Astrocyte (in vitro differentiated cells and primary cell): ENCODE results near the gene SLC47A1. TPM values are rescaled to one million over a fixed set of nuclear protein-coding genes. Genes with fewer than 3 reads are reported as not detected.

Experiments used
- DNase-seq: peaks from one replicate; pipeline ENCODE4 v3.0.0-alpha.2; 2010; ENCODE audit warnings: low read depth
- FAIRE-seq: peaks from 2 replicates; lab custom pipeline; 2011; peaks lifted over from hg19 to GRCh38; lab: Jason Lieb, UNC
- H2AFZ ChIP-seq: 2 replicates; pipeline ENCODE4 v1.6.0; 2012; ENCODE audit warnings: low read depth, low read length, inconsistent platforms
- H3K27ac ChIP-seq: 2 replicates; pipeline ENCODE4 v1.5.1; 2011; ENCODE audit warnings: low read depth, low read length, inconsistent platforms
- H3K27me3 ChIP-seq: 2 replicates; pipeline ENCODE4 v1.6.0; 2011; ENCODE audit warnings: low read length, inconsistent platforms; ENCODE audit not compliant: insufficient read depth
- H3K36me3 ChIP-seq: 2 replicates; pipeline ENCODE4 v1.5.1; 2011; ENCODE audit warnings: low read length, inconsistent platforms; ENCODE audit not compliant: insufficient read depth
- H3K4me1 ChIP-seq: 2 replicates; pipeline ENCODE4 v1.5.1; 2011; ENCODE audit warnings: low read length, inconsistent platforms; ENCODE audit not compliant: insufficient read depth
- H3K4me2 ChIP-seq: 2 replicates; pipeline ENCODE4 v1.6.0; 2012; ENCODE audit warnings: low read length, inconsistent platforms
- H3K4me3 ChIP-seq: 2 replicates; pipeline ENCODE4 v1.5.1; 2011; ENCODE audit warnings: low read depth, mild to moderate bottlenecking, low read length, inconsistent platforms; ENCODE audit not compliant: insufficient read depth
- H3K79me2 ChIP-seq: 2 replicates; pipeline ENCODE4 v1.6.0; 2012; ENCODE audit warnings: mild to moderate bottlenecking, low read length, inconsistent platforms; ENCODE audit not compliant: insufficient read depth
- H3K9ac ChIP-seq: 2 replicates; pipeline ENCODE4 v1.6.0; 2012; ENCODE audit warnings: mild to moderate bottlenecking, low read length, inconsistent platforms
- H3K9me3 ChIP-seq: 2 replicates; pipeline ENCODE4 v1.5.1; 2012; ENCODE audit warnings: low read depth, mild to moderate bottlenecking, low read length, inconsistent platforms; ENCODE audit not compliant: insufficient read depth
- H4K20me1 ChIP-seq: 2 replicates; pipeline ENCODE4 v1.6.0; 2012; ENCODE audit warnings: low read length, inconsistent platforms; ENCODE audit not compliant: insufficient read depth
- H3K27ac Mint-ChIP-seq: one replicate; pipeline ENCODE4 v1.8.0; 2021; ENCODE audit warnings: mild to moderate bottlenecking, mixed read lengths; ENCODE audit not compliant: unreplicated experiment
- H3K27me3 Mint-ChIP-seq: one replicate; pipeline ENCODE4 v1.8.0; 2021; ENCODE audit warnings: low read depth, mixed read lengths; ENCODE audit not compliant: unreplicated experiment
- H3K36me3 Mint-ChIP-seq: one replicate; pipeline ENCODE4 v1.8.0; 2021; ENCODE audit warnings: low read depth, mixed read lengths; ENCODE audit not compliant: unreplicated experiment
- H3K4me1 Mint-ChIP-seq: one replicate; pipeline ENCODE4 v1.8.0; 2021; ENCODE audit warnings: low read depth, mixed read lengths; ENCODE audit not compliant: unreplicated experiment
- H3K4me3 Mint-ChIP-seq: one replicate; pipeline ENCODE4 v1.8.0; 2021; ENCODE audit warnings: mild to moderate bottlenecking, moderate library complexity, mixed read lengths; ENCODE audit not compliant: unreplicated experiment
- H3K9me3 Mint-ChIP-seq: one replicate; pipeline ENCODE4 v1.8.0; 2021; ENCODE audit warnings: mild to moderate bottlenecking, mixed read lengths; ENCODE audit not compliant: unreplicated experiment
- CTCF ChIP-seq: IDR thresholded peaks from 2 replicates; pipeline ENCODE4 v1.5.1; 2011; ENCODE audit warnings: low read depth, mild to moderate bottlenecking, inconsistent platforms, low read length, moderate library complexity; ENCODE audit not compliant: insufficient read depth
- EZH2 ChIP-seq: IDR thresholded peaks from 2 replicates; pipeline ENCODE4 v1.6.1; 2012; ENCODE audit warnings: mild to moderate bottlenecking, low read length, inconsistent platforms; ENCODE audit not compliant: insufficient read depth
- total RNA-seq: library from RNA; stranded (reverse); gene quantifications from 2 replicates; pipeline ENCODE4 v1.2.1, GENCODE V29; 2021

SLC47A1 gene
- total RNA-seq, 1 donor from 2014 or later = 0.75 TPM

GRCh38 chr17:19531780-19532501, 1.7 kb upstream of the SLC47A1 start:
- H3K4me2 ChIP-seq = no peak overlapping the region
- Mint-ChIP-seq H3K27ac (no peak overlapping the region), H3K4me1 (peaks cover 4% of the 10 kb centered on the region), H3K27me3 (peaks cover 47% of the 10 kb centered on the region), H3K9me3 (peaks cover 1% of the 10 kb centered on the region), H3K36me3 (no peaks in the 10 kb centered on the region), H3K4me3 (no peak overlapping the region)
- H3K27ac ChIP-seq = no peak overlapping the region
- no peak overlapping the region for H3K9ac ChIP-seq
- H4K20me1 ChIP-seq = no peaks in the 10 kb centered on the region
- no peak overlapping the region for H3K4me3 ChIP-seq
- H3K27me3 ChIP-seq = peaks cover 40% of the 10 kb centered on the region
- no peak for FAIRE-seq
- no peak for DNase-seq
- H3K79me2 ChIP-seq = no peaks in the 10 kb centered on the region
- H3K4me1 ChIP-seq = peaks cover 8% of the 10 kb centered on the region
- H3K36me3 ChIP-seq = no peaks in the 10 kb centered on the region
- no peak for TF ChIP-seq EZH2
- TF ChIP-seq CTCF = no peak
- H3K9me3 ChIP-seq = peaks cover 3% of the 10 kb centered on the region
- no peak overlapping the region for H2AFZ ChIP-seq

- Mint-ChIP-seq H3K4me1 (peaks cover 4% of the 10 kb centered on the region), H3K9me3 (peaks cover 1% of the 10 kb centered on the region), H3K36me3 (no peaks in the 10 kb centered on the region), H3K4me3 (peak overlapping the region; percentile 27), H3K27me3 (peaks cover 56% of the 10 kb centered on the region), H3K27ac (no peak overlapping the region)
- Histone ChIP-seq H3K4me3 (peak overlapping the region; percentile 17), H3K36me3 (no peaks in the 10 kb centered on the region), H3K4me1 (peaks cover 8% of the 10 kb centered on the region), H4K20me1 (no peaks in the 10 kb centered on the region), H3K4me2 (peak overlapping the region; percentile 78), H3K27me3 (peaks cover 48% of the 10 kb centered on the region), H3K79me2 (no peaks in the 10 kb centered on the region), H2AFZ (no peak overlapping the region), H3K27ac (no peak overlapping the region), H3K9ac (no peak overlapping the region), H3K9me3 (peaks cover 3% of the 10 kb centered on the region)
- no peak for TF ChIP-seq CTCF
- no peak for TF ChIP-seq EZH2
- no peak for DNase-seq
- FAIRE-seq = no peak
Measured at GRCh38 chr17:19533036-19533717, 477 bp upstream of the SLC47A1 start.
